ENCODE measurements around the gene MGAT3. TPM values are rescaled to one million over a fixed set of nuclear protein-coding genes. Genes with fewer than 3 reads are reported as not detected.

The MGAT3 gene
- total RNA-seq, 1 experiment from 2014 or later: 0.20 TPM

DNA sequence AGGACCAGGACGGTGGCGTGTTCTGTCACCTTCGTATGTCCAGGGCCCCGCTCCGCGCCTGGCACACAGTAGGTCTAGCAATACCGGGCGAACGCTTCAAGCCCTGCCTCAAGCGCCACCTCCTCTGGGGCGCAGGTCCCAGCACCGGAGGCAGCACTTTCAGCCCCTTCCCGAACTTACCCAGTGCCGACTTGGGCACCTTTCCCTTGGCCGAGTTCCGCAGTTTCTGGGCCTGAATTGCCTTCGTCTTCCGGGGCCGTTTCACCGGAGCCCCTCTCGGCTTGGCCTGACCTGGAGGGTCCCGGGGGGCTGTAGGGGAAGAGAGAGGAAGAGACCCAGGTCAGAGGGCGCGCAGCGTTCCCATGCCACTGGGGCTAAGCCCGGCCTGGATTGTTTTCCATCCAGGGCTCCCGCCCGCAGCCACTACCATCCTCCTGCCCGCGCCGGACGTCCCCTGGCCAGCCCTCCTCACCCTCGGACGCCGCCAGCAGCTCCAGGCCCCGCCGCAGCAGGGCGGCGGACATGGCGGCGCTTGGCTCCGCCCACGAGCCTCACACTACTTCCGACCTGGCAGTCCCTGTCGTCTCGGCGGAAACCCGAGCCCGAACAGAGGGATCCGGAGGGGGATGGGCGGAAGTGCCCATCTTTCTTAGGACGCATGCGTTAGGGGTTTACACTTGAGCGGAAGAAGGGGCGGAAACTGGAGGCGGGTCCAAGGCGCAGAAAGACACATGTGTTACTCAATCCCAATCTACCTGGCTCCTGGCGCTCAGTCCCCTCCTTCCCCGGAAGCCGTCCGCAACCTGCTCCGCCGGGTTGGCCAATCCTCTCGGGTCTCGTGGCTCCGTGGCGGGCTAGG, 75.6 kb downstream of the MGAT3 start, which contains the start of gene RPS19BP1:
TSS of gene RPS19BP1 (minus strand) at position 534 of the 859 bp plus-strand sequence. CDS start at position 524, 10 bp downstream.
- Histone ChIP-seq H3K4me3 (replicated peaks in 1 of 2; ENCODE audit: low read depth in 1 of 2, low read length in 2 of 2) (peak within 1 kb of the TSS; percentile 97 to 100), H3K9ac (ENCODE audit: low read length) (peak within 1 kb of the TSS; percentile 100), H3K27me3 (ENCODE audit: insufficient read depth, low read length) (no peaks in the 10 kb centered on the region), H3K36me3 (ENCODE audit: control insufficient read depth in 1 of 2, insufficient read depth in 2 of 2, low read length in 2 of 2) (peaks cover 4 to 24% of the 10 kb centered on the region in 2 experiments; a peak in 3 of 4 replicates), H3K9me2 (ENCODE audit: insufficient read depth) (no peaks in the 10 kb centered on the region), H2AFZ (ENCODE audit: low read depth, low read length, poor library complexity, severe bottlenecking) (peak within 1 kb of the TSS; percentile 61), H3K79me2 (ENCODE audit: insufficient read depth, low read length) (peaks cover 48% of the 10 kb centered on the region), H3K4me2 (ENCODE audit: low read length) (peak within 1 kb of the TSS; percentile 95), H3K9me3 (ENCODE audit: control insufficient read depth in 1 of 2, insufficient read depth in 1 of 2, low read depth in 1 of 2, low read length in 2 of 2) (no peaks in the 10 kb centered on the region), H3K27ac (ENCODE audit: low read depth, low read length) (peak within 1 kb of the TSS; percentile 94), H4K20me1 (ENCODE audit: insufficient read depth) (peaks cover 10% of the 10 kb centered on the region; the same call in 1 of the 2 replicates), H3K4me1 (ENCODE audit: control insufficient read depth in 1 of 2, insufficient read depth in 2 of 2, low read length in 2 of 2) (peaks cover 36 to 57% of the 10 kb centered on the region in 2 experiments)
- ATAC-seq (peak; percentile 83), DNase-seq (ENCODE audit: low read depth, low spot score) (peak; percentile 99)
- BruUV-seq (replicated peaks): no TSS peak
- ChIA-PET POLR2A (interaction anchor here (0.5 to 1.2 kb wide), 3 partner anchors 12 to 511 kb away, joined by 3 to 4 read pairs (median 3); partner anchors contain the start of gene ATF4), CTCF (interaction anchor here (0.6 to 2.0 kb wide), 2 partner anchors 36 to 492 kb away, joined by 3 to 5 read pairs; no protein-coding TSS in a partner anchor), RAD21 (ENCODE audit: low non-redundant PET in 1 of 2, low total read pairs in 2 of 2, uncharacterized antibody in 2 of 2, unreplicated experiment in 2 of 2) (no interaction called here)
- TF ChIP-seq RAD21 (IDR thresholded peaks at IDR 0.05; ENCODE audit: low read depth) (no peak), ZFX (IDR thresholded peaks at IDR 0.05) (peak; percentile 63; the same call in 1 of the 2 replicates), POLR2A (IDR thresholded peaks at IDR 0.05; ENCODE audit: borderline replicate concordance, extremely low read depth, insufficient read depth, insufficient read length) (peak; percentile 80), YY1 (IDR thresholded peaks at IDR 0.05; ENCODE audit: extremely low read depth, insufficient replicate concordance, low read depth, low read length) (peak; percentile 86), POLR2AphosphoS5 (IDR thresholded peaks at IDR 0.05; ENCODE audit: low read depth, low read length) (peak; percentile 95)
- intact Hi-C loops (cut with micrococcal nuclease): loop anchor here (2.0 to 10.0 kb wide), 3 partner anchors 134 to 815 kb away; partner anchors contain the start of genes ADSL and TAB1

- no TSS peak for BruUV-seq (replicated peaks)
- H3K9ac ChIP-seq (ENCODE audit: low read length): peak overlapping the region; percentile 48
- no peaks in the 10 kb centered on the region for H3K9me3 ChIP-seq (ENCODE audit: control insufficient read depth in 1 of 2, insufficient read depth in 1 of 2, low read depth in 1 of 2, low read length in 2 of 2)
- no peaks in the 10 kb centered on the region for H3K27me3 ChIP-seq (ENCODE audit: insufficient read depth, low read length)
- RAD21 ChIA-PET (ENCODE audit: low non-redundant PET in 1 of 2, low total read pairs in 2 of 2, uncharacterized antibody in 2 of 2, unreplicated experiment in 2 of 2): interaction anchor here in 1 of 2 experiments (1.5 kb wide), 1 partner anchor 491 kb away, joined by 4 read pairs; no protein-coding TSS in a partner anchor
- peak overlapping the region; percentile 31 for H2AFZ ChIP-seq (ENCODE audit: low read depth, low read length, poor library complexity, severe bottlenecking)
- POLR2A ChIA-PET: interaction anchor here (1.1 kb wide), 1 partner anchor 14 kb away, joined by 4 read pairs; the partner anchor contains the start of gene ATF4
- H3K4me2 ChIP-seq (ENCODE audit: low read length): peak overlapping the region; percentile 72
- H4K20me1 ChIP-seq (ENCODE audit: insufficient read depth): no peaks in the 10 kb centered on the region
- intact Hi-C loops (cut with micrococcal nuclease): loop anchor here (1.0 to 10.0 kb wide), 5 partner anchors 275 to 813 kb away; partner anchors contain the start of gene ADSL
- peak overlapping the region in 1 of 2 experiments; percentile 28; a peak in 2 of 4 replicates for H3K4me3 ChIP-seq (replicated peaks in 1 of 2; ENCODE audit: low read depth in 1 of 2, low read length in 2 of 2)
- H3K79me2 ChIP-seq (ENCODE audit: insufficient read depth, low read length): peaks cover 32% of the 10 kb centered on the region
- H3K36me3 ChIP-seq (ENCODE audit: control insufficient read depth in 1 of 2, insufficient read depth in 2 of 2, low read length in 2 of 2): peaks cover 4 to 15% of the 10 kb centered on the region in 2 experiments; a peak in 3 of 4 replicates
- DNase-seq (ENCODE audit: low read depth, low spot score) (no peak), ATAC-seq (no peak)
- peaks cover 33 to 50% of the 10 kb centered on the region in 2 experiments for H3K4me1 ChIP-seq (ENCODE audit: control insufficient read depth in 1 of 2, insufficient read depth in 2 of 2, low read length in 2 of 2)
- CTCF ChIA-PET: interaction anchor here (0.6 to 2.9 kb wide), 6 partner anchors 36 to 731 kb away, joined by 3 to 20 read pairs (median 4); partner anchors contain the start of gene CACNA1I
- H3K27ac ChIP-seq (ENCODE audit: low read depth, low read length): peak overlapping the region; percentile 45
- H3K9me2 ChIP-seq (ENCODE audit: insufficient read depth): no peaks in the 10 kb centered on the region
- TF ChIP-seq POLR2AphosphoS5 (IDR thresholded peaks at IDR 0.05; ENCODE audit: low read depth, low read length) (no peak), ELF1 (IDR thresholded peaks at IDR 0.05; ENCODE audit: borderline replicate concordance, low read depth) (no peak), RAD21 (IDR thresholded peaks at IDR 0.05; ENCODE audit: low read depth) (no peak), SIN3A (IDR thresholded peaks at IDR 0.05; ENCODE audit: low read depth) (no peak), YY1 (IDR thresholded peaks at IDR 0.05; ENCODE audit: extremely low read depth, insufficient replicate concordance, low read depth, low read length) (no peak), SP1 (IDR thresholded peaks at IDR 0.05; ENCODE audit: low read depth) (no peak), EZH2phosphoT487 (IDR thresholded peaks at IDR 0.05; ENCODE audit: borderline replicate concordance) (no peak), REST (IDR thresholded peaks at IDR 0.05; ENCODE audit: low read depth) (no peak)
Observed at GRCh38 chr22:39534092-39534506, 77.3 kb downstream of the MGAT3 start.

Measured in HCT116 (cell line).